SU-DHL-6 (cell line): ENCODE data around the gene GCN1.

Source experiments
- EZH2phosphoT487 ChIP-seq: fragments of 200-600 bp; sonication (generic), shearing (Covaris generic); conservative IDR thresholded peaks from 2 replicates; pipeline ENCODE4 v1.6.1; 2018; ENCODE audit warnings: mild to moderate bottlenecking, antibody characterized with exemption, low read length, moderate library complexity, mixed read lengths
- TF ChIP-seq, protein P1 (sequence below): fragments of 200-600 bp; sonication (generic); IDR thresholded peaks from one replicate; pipeline ENCODE4 v1.5.1; 2017; ENCODE audit warnings: antibody characterized with exemption, mild to moderate bottlenecking, low read length, moderate library complexity; ENCODE audit not compliant: insufficient read depth, poor library complexity, severe bottlenecking

DNA sequence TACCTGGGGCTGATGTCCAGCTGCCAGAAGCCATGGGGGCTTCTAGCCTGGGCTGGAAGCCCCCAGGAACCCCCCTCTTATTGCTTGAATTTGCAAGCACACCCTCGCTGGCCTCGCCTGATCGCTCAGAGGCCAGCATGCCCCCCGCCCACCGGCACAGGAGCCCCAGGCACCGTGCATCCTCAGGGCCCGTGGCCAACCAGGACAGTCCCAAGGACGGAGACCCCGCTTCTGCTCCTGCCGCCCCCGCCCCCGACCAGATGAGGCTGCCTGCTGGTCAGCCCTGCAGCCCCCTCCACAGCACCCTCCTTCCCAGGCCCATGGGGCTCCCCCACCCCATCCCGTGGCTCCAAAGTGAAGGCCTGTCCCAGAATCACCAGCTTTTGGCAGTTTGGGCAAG is 99.2 kb downstream of the GCN1 start:
- TF ChIP-seq, protein P1, sequence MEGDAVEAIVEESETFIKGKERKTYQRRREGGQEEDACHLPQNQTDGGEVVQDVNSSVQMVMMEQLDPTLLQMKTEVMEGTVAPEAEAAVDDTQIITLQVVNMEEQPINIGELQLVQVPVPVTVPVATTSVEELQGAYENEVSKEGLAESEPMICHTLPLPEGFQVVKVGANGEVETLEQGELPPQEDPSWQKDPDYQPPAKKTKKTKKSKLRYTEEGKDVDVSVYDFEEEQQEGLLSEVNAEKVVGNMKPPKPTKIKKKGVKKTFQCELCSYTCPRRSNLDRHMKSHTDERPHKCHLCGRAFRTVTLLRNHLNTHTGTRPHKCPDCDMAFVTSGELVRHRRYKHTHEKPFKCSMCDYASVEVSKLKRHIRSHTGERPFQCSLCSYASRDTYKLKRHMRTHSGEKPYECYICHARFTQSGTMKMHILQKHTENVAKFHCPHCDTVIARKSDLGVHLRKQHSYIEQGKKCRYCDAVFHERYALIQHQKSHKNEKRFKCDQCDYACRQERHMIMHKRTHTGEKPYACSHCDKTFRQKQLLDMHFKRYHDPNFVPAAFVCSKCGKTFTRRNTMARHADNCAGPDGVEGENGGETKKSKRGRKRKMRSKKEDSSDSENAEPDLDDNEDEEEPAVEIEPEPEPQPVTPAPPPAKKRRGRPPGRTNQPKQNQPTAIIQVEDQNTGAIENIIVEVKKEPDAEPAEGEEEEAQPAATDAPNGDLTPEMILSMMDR: no peak
- TF ChIP-seq EZH2phosphoT487: no peak
